Cardiac septum (tissue), 1 donor: Measurements from ENCODE around the gene POU3F2. TPM values are rescaled to one million over a fixed set of nuclear protein-coding genes. Genes with fewer than 3 reads are reported as not detected.
A peak's percentile ranks its signal among the peaks of the same experiment; 100 is the strongest.

Source experiments
- DNase-seq: peaks from one replicate; pipeline ENCODE4 v3.0.0-alpha.2; 2020; ENCODE audit warnings: low spot score
- intact Hi-C: fragments of 100-400 bp; cut with DNase I; formaldehyde crosslinking; loops from one replicate; pipeline ENCODE4 v1.14.0; 2022
- total RNA-seq: library from RNA; stranded (reverse); fragmentation: NEBNext Ultra II Directional; extraction: Animal tissue kit (Norgen Biotek cat#: 25700); gene quantifications from one replicate; pipeline ENCODE4 v1.2.1, GENCODE V29; 2021
- donor health status: DM: no; HTN: no; CAD: no.

The POU3F2 gene
- total RNA-seq, 1 donor from 2014 or later: 0.08 TPM

DNA sequence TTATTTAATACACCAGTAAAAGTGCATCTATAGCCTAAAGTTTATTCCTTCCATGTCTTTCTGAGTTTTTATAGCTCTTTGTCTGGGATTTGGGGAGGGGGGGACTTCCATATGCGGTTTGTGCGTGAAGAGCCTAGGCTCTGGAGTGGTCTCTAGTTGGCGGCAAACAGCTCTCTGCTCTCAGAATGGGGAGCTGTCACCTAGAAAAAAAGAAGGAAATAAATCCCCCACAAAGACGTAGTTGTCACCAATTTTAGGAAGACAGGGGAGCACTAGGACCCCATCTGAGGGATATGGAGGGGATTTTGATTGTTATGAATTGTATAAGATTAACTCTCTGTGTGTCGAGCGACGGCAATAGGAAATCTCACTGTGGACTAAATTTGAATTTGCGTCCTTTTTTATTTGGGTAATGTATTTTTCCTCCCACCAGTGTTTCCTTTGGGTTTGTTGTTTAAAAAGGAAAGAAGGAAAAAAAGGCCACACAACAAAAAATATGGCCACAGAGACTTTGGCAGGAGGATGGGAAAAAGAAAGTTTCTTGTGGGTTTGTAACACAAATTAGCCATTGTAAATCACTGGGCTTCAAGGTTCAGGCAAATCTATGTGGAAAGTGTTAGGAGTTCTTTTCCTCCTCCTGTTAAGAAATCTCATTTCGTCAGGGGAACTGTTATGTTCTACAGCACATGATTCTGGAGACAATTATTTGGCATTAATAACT lies 7.4 kb downstream of the POU3F2 start:
- intact Hi-C loops: no loop called here
- DNase-seq: no peak

DNA sequence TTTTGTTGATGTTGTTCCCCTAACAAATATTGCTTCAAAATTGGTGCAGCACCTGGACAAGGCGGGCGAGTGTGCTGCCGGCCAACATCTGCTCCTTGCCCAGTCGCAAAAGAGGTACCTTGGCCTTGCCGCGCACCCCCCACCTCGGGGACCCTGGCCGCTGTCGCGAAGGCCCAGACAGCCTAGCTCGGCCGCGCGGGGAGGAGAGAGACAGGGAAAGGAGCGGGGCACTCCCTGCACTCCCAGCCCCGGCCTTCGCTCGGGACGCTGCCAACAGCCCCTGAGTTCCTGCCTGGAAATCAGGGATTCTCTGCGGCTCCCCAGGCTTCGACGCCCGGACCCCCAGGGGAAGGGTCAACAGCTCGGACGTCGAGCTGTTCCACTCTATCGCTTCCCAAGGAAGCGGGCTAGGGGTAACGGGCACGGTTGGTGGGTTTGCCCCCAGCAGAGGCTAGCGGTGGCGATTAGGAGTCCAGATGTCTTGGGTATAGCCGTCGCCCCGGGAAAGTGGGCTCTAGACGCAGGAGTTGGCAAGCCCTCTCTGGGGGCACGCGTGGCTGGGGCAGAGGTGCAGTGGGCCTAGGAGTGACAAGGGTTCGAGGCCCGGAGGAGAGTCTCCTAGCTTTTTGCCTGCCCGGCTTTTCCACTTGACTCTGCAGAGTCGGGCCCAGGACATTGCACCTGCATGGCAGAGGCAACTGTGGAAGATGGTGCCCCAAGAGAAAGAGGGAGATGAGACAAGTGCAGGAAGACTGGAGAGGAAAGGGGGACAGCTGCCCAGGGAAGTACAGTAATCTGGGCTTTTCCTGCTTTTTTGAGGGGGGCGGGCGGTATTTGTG lies 8.2 kb downstream of the POU3F2 start:
- intact Hi-C loops: no loop called here
- no peak for DNase-seq

DNA sequence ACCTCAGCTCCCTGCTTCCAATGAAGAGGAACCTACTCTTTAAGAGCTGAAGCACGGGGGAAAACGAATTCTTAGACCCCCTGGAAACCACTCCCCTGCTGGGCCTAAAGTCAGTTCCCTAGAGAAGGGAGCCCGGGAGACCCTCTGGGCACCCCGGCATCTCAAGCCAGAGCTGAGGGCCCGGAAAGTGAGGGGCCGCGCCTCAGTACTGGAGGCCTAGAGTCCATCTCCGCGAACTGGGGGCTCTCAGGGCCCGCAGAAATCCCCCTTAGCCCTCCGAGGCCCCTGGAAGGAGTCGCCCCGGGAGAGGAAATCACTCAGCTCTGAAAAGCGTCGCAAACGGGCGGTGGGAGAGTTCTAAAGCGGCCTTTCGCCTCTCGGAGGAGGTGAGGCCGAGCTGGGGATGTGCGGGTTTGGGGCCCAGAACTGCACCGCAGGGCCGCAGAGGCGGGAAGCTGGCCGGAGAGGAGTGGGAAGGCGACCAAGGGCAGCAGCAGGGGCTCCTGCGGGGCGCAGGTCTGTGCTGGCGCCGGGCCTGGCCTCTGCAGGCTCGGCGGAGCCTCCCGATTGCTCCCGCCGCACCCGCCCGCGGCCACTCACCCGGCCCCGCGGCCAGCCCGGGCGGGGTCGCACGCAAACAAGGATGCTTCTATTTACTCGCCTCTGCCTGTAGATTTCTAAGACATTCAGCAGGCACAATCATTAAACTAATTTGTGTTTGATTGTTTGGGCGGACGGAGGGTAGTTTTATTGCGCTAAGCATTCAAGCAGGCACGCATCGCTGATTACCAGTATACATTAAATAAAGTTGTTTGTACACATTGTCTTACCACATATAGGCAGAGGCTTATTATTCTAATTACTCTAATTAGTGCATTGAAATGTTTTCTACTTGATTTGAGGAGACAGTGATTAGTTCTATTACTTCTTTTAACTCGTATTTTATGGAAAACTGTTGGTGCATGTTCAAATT lies 9.2 kb downstream of the POU3F2 start:
- no peak for DNase-seq
- intact Hi-C loops: no loop called here

DNA sequence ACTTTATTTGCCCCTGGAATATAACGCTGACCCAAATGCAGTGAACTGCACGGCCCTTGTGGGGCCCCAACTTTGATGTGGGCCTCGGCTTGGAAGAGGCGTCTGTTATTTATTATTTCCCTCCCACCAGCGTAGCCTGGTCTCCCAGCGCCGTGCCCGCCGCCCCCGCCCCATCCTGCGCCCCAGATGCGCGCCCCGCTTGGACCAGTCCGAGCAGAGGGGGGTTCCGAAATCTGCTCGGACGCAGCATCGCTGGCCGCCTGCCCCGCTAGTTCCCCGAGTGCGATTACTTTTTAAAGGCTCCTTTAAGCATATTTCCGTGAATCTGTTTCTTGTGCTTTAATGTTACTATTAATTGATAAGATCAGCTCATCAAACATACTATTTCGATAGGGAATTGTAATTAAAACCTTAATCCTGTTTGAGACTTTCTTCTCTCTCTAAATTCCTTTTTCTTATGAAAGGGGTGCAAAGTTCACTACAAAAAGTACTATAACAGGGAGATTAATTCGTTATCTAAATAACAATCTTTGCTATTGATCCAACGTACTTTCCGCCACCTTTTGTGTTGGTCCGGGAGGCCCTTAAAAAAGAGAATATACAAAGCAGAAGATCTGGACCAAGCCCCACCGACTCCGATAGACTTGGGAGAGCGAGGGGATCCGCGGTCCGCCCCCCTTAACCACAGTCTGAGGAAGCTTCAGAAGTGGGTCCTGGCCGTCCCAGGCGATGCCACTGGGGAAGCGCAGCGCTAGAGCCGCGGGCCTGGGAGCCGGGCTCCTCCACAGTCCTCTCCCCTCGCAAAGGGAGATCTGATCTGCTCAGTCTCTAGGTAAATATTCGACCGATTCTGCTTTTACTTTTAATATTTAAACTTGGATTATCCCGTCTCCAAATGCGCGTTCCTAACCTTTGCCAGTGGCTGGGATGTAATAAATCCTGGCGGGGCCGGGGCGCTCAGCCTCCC lies 10.2 kb downstream of the POU3F2 start:
- no peak for DNase-seq
- intact Hi-C loops: no loop called here

DNA sequence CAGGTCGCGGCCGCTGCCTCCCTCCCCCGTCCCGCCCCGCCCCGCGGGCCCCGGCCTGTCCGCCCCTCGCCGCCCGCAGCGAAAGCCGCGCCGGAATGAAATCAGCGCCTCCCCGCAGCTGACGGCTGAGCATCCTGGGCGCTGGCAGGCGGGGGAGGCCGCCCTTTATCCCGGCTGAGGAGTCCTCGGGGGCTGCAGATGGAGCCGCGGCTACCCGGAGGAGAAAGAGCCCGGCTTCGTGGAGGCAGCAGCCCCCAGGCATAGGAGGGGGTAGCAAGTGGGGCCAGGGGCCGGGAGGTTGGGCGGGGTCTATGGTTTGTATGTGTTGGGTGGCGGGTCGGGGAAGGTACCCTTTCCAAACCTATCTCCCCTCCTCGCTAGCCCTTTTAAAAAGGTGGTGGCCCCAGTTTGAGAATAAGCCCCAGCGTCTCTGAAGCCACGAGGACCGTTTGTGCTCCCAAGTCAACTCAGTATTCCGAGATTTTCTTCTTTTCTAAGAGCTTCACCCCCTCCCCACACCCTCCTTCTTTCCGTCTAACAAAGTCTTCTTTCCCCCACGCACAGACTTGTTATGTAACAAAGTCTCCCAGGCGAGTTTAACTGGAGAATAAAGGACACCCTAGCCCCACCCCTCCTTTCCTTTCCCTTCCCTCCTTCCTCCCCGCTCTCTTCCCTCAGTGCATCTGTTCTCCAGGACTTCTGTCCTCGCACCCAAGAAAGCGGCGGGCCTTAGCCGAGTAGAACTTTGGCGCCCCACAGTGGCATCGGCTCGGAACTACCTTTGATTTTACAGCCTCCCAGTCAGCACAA lies 11.0 kb downstream of the POU3F2 start:
- peak; percentile 81 for DNase-seq
- intact Hi-C loops: no loop called here

DNA sequence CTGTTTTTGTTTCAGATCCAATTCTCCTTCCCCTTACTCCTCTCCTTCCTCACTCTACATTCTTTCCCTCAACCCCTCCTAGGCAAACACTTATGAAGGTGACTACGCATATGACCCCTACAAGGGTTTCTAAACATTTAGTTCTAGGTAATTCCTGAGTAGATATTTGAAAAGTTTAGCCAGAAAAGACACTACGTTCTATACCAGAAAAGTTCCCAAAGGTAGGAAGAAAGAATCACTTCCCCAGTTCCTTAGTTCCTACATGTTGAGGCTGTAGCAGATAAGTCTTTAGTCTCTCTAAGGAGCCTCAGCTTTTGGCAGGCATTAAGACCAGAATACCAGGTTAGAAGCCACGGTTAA lies 11.6 kb downstream of the POU3F2 start:
- intact Hi-C loops: no loop called here
- DNase-seq: no peak

DNA sequence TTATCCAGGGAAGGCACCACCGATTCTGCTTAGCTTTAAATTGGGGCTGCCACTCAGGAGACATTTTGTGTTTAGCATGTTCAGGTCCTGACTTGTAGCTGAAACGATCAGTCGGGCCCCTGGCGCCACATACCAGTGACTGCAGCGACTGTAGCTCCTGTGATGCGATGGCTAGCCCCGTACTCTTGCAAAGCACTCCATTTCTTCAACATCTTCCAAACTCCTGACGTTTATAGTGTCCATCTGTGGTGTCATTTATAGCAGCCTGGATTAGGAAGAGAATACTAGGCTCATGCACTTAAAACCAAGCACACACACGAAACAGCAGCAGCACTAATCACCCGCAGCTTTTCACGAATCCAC lies 13.0 kb downstream of the POU3F2 start:
- intact Hi-C loops: no loop called here
- DNase-seq: no peak

DNA sequence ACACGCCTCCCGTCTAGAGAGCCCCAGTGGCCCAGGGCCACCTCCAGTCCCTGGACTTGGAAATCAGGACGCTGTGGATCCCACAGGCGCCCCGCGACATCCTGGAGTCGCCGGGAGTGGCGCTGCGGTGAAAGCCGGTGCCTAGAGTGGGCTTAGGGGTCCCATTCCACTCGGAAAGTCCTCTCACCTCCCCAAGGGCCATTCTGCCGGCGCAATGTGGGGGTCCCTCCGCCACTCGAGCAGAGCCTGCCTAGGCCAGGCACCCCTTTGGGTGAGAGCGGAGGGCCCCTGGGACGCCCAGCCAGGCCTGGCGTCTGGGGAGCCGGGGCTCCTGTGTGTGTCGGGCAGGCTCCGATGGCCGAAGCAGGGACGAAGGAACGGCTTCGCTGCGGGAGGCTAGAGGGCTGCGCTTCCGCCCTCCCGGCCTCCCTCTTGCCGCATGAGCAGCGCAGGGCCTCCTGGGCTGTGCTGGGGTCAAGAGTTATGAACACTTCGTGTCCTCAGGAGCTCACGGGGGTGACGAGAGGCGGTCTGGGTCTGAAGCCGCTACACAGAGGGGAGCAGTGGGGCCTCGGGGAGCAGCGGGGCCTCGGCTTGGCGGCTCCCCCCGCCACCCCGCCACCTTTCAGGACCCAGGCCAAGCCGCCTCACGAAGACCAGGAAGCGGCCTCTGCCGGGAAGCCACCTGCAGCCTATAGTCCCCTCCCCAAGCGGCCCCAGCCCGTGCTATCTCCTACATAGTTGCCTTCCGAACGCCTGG lies 13.6 kb downstream of the POU3F2 start:
- no peak for DNase-seq

DNA sequence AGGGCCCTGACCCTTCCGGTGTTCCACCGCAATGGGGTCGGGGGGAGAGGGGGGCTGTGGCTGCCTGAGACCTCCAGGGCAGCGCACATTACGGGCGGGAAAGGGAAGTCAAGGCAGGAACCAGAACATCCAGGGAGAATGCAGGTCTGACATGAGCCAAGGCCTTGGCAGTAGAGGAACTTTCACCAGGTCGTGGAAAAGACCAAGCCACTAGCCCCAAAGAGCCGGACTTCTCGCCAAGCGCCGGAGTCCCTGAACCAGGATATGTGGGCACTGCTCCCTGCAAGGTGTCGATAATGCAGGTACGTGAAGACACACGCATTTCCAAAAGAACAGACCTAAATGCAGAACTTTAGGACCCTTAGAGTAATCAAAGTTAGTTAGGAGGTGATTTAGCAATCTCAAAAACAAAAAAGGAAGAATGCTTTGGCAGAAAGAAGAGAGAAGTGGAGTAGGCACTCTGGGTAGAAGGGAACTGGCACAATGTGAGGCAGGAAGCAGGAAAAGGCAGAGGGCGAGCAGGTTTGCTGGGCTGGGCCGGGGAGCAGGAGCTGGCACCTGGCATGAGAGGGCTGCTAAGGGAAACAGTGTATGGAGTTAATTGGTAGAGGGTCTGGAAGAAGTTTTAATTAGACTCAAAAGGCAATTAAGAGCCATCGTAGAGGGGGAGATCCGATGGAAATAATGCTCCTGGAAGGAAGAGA lies 14.3 kb downstream of the POU3F2 start:
- no peak for DNase-seq
- intact Hi-C loops: no loop called here

More for the DNA sequence above, 13.6 kb downstream of the POU3F2 start:
- intact Hi-C loops: no loop called here

DNA sequence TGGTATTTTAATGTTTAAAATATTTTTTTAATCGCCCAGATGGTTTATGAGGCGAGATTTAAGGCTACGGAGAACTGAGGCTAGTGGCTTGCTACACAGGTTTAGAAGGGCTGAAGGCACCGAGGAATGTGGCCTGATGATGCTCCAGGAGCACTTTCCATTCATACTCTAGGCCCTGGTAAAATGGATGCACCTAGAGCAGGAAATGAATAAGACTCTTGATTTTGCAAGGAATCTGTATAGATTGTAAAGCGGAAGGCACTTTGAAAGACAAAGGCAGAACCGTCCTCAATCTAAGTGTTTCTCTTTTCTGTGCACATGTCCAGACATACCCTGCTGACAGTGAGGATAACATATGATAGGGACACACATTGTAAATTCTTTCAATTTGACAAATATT lies 30.1 kb downstream of the POU3F2 start:
- intact Hi-C loops: no loop called here

DNA sequence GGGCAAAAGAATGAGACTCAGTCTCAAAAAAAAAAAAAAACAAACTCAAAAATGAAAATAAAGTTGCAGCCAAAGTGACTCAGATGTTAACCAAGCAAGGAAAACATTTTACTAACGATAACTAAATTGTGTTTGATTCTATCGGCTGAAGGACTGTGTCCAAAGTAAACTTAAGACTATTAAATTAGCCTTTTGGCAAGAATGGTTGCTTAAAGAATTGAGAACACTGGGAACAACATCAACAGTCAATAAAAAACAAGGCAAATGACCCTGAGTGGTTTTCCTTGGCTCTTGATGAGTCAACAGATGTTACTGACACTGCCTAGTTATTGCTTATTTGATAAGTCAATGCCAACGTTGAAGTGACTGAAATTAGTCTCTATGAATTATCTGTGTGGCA lies 36.7 kb downstream of the POU3F2 start:
- DNase-seq: no peak
- intact Hi-C loops: no loop called here

More for the DNA sequence above, 30.1 kb downstream of the POU3F2 start:
- DNase-seq: no peak

DNA sequence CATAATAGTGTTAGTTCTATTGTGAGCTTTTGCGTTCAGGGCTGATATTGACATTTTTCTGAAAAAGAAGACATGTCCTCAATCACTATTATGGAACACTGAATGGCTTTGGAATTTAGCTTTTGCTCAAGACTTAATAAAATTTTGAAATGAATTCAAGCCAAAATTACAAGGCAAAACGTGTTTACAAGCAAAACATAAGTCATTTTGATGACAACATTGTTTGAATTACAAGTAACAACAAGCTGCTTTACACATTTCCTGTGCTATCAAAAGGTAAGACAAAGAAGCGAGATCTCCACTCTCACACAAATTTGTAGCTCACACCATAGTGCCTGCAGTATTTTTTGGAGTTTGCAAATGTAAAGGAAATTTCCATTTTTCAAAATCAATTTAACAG lies 37.4 kb downstream of the POU3F2 start:
- intact Hi-C loops: no loop called here
- no peak for DNase-seq

DNA sequence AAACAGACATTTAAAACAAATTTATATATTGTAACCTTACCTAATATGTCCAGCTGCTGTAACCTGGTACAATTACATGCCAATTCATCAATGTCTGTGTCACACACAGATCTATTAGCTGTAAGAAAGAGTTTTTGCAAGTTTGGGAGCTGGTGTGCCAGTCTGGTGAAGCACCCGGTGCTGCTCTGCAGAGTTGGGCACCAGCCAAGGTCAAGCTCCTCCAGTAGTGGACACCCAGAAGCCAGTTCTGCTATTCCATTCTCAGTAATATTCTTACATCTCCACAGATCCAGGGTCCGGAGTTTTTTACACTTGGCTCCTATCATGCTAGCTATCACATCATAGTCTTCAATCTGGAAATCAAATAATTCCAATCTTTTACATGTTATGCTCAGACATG lies 41.0 kb downstream of the POU3F2 start:
- intact Hi-C loops: no loop called here
- no peak for DNase-seq

DNA sequence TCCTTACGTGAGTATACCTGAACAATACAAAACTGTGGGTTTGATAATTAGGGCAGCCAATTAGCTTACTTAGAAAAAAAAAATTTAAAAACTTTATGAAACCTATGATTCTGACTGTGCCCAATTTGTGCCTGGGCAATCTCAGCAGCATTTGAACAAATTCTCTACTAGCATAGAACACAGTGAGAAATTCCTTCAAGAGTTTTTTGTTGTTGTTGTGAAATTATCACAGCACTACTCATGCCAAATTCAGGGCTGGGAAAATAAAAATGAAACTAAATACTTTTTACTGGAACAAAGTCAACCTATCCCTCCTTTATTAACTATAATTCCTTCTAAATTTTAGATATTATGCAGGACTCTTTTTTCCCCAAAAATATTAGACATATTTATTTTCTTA lies 42.9 kb downstream of the POU3F2 start:
- DNase-seq: no peak
- intact Hi-C loops: no loop called here

DNA sequence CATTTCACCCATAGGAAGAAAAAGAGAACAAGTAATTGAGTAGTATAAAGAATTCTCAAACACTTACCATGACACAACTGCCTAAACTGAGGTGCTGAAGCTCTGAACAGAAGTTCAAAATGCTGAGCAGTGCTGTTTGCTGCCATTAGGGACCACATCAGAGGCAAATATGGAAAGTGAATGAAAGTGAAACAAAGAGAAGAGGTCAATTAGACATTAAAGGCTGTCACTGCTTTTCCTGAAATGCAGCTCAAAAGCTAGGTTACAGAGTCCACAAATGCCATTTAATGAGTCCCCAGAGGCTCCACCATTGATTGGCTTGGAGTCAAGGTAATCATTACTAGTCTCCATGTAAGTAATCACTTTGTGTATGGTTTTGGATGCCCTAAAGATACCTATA lies 46.1 kb downstream of the POU3F2 start:
- DNase-seq: no peak
- intact Hi-C loops: no loop called here

DNA sequence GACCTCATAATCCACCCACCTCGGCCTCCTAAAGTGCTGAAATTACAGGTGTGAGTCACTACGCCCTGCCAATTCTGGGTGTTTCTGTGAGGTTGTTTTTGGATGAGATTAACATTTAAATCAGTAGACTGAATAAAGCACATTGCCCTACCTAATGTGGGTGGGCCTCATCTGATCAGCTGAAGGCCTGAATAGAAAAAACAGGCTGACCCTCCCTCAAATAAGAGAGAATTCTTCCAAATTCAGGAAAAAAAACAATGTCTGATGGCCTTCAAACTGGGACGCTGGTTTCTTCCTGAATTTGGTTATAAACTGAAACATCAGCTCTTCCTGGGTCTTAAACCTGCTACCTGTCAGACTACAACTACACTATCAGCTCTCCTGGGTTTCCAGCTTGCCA lies 51.0 kb downstream of the POU3F2 start:
- intact Hi-C loops: no loop called here
- no peak for DNase-seq

DNA sequence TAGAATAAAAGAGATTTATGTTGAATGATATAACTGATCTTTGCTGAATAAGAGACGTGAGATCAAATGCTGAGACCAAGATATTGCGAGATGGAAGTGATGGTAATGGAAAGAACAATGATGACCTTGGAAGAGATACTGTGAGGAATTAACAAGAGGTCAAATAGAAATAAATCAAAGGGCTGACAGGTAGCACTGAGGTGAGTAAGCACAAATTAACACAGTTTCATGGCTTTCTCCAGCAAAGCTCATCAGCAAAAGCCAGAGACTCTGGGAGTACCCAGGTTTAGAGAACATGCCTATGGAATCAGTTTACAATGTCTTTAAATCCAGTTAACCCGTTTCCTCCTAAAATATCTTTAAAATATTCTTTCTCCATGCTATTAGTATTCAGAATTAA lies 53.3 kb downstream of the POU3F2 start:
- intact Hi-C loops: no loop called here
- no peak for DNase-seq
